ENCODE measurements around the gene TRAF3IP3. TPM values are rescaled to one million over a fixed set of nuclear protein-coding genes. Genes with fewer than 3 reads are reported as not detected.

TRAF3IP3 gene
- total RNA-seq, 1 donor from 2014 or later: 7.1 TPM

- Histone ChIP-seq H3K27ac (peak within 1 kb of the TSS; percentile 89), H3K4me1 (peaks cover 28% of the 10 kb centered on the region), H3K27me3 (no peaks in the 10 kb centered on the region), H3K4me3 (peak within 1 kb of the TSS; percentile 56 to 69), H3K36me3 (no peaks in the 10 kb centered on the region), H3K9me3 (no peaks in the 10 kb centered on the region)
- intact Hi-C loops (cut with DNase I): no loop called here
- DNase-seq (ENCODE audit: extremely low spot score in 2 of 2): peak in 1 of 2 donors; percentile 98
- TF ChIP-seq CTCF (IDR thresholded peaks at IDR 0.05): peak in 1 of 3 experiments; percentile 1
- TF ChIP-seq POLR2AphosphoS5 (IDR thresholded peaks at IDR 0.05; ENCODE audit: insufficient read depth in 1 of 2, low read depth in 1 of 2): peak; percentile 91 to 98
- peak in 1 of 2 donors; percentile 56 for TF ChIP-seq POLR2A (IDR thresholded peaks at IDR 0.05)
Observed at GRCh38 chr1:209784265-209785169, 28.7 kb downstream of the TRAF3IP3 start, which contains the start of gene C1orf74. C1orf74 (minus strand) TSS chr1:209784559; CDS start chr1:209783634, 925 bp downstream.

GRCh38 chr1:209785592-209785991 lies 29.7 kb downstream of the TRAF3IP3 start:
- Histone ChIP-seq H3K4me1 (peaks cover 28% of the 10 kb centered on the region), H3K4me3 (no peak overlapping the region), H3K27ac (peak overlapping the region; percentile 89), H3K36me3 (no peaks in the 10 kb centered on the region), H3K9me3 (no peaks in the 10 kb centered on the region), H3K27me3 (no peaks in the 10 kb centered on the region)
- TF ChIP-seq POLR2AphosphoS5 (IDR thresholded peaks at IDR 0.05; ENCODE audit: insufficient read depth in 1 of 2, low read depth in 1 of 2) (no peak), POLR2A (IDR thresholded peaks at IDR 0.05) (no peak), CTCF (IDR thresholded peaks at IDR 0.05) (no peak)
- intact Hi-C loops (cut with DNase I): no loop called here
- DNase-seq (ENCODE audit: extremely low spot score in 2 of 2): no peak

GRCh38 chr1:209786146-209786545 lies 30.3 kb downstream of the TRAF3IP3 start:
- no peaks in the 10 kb centered on the region for H3K36me3 ChIP-seq
- TF ChIP-seq POLR2AphosphoS5 (IDR thresholded peaks at IDR 0.05; ENCODE audit: insufficient read depth in 1 of 2, low read depth in 1 of 2): no peak
- TF ChIP-seq POLR2A (IDR thresholded peaks at IDR 0.05): no peak
- peaks cover 28% of the 10 kb centered on the region for H3K4me1 ChIP-seq
- no peaks in the 10 kb centered on the region for H3K27me3 ChIP-seq
- intact Hi-C loops (cut with DNase I): no loop called here
- H3K4me3 ChIP-seq: no peak overlapping the region
- no peak overlapping the region for H3K27ac ChIP-seq
- DNase-seq (ENCODE audit: extremely low spot score in 2 of 2): no peak
- no peaks in the 10 kb centered on the region for H3K9me3 ChIP-seq

DNA sequence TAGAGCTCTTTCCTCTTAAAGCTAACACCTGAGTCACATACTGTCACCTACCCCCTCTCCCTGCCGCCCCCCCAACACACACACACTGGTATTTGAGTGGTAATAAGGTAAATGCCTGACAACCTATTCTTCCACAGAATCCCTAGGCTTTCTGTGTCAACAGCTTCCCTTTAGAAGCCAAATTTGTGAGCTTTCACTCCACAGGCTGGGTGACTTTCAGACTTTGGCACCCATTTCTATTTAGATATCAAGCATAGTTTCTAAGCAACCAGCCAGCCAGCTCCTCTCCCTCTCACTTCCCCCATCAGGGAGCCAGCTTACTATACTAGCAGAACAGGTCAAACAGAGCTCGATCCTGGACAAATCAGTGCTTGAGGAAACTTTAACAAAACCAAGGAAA lies 31.7 kb downstream of the TRAF3IP3 start:
- Histone ChIP-seq H3K36me3 (no peaks in the 10 kb centered on the region), H3K27me3 (no peaks in the 10 kb centered on the region), H3K4me1 (peaks cover 28% of the 10 kb centered on the region), H3K9me3 (no peaks in the 10 kb centered on the region), H3K27ac (peak overlapping the region; percentile 33), H3K4me3 (no peak overlapping the region)
- no peak for DNase-seq (ENCODE audit: extremely low spot score in 2 of 2)
- intact Hi-C loops (cut with DNase I): no loop called here
- no peak for TF ChIP-seq POLR2A (IDR thresholded peaks at IDR 0.05)
- no peak for TF ChIP-seq POLR2AphosphoS5 (IDR thresholded peaks at IDR 0.05; ENCODE audit: insufficient read depth in 1 of 2, low read depth in 1 of 2)
- no peak for TF ChIP-seq CTCF (IDR thresholded peaks at IDR 0.05)

GRCh38 chr1:209789245-209789644 lies 33.4 kb downstream of the TRAF3IP3 start:
- no peak overlapping the region for H3K4me3 ChIP-seq
- TF ChIP-seq POLR2AphosphoS5 (IDR thresholded peaks at IDR 0.05; ENCODE audit: insufficient read depth in 1 of 2, low read depth in 1 of 2) (no peak), CTCF (IDR thresholded peaks at IDR 0.05) (no peak), POLR2A (IDR thresholded peaks at IDR 0.05) (no peak)
- peaks cover 0 to 1% of the 10 kb centered on the region in 2 donors for H3K36me3 ChIP-seq
- H3K4me1 ChIP-seq: peaks cover 19% of the 10 kb centered on the region
- no peak overlapping the region for H3K27ac ChIP-seq
- H3K27me3 ChIP-seq: no peaks in the 10 kb centered on the region
- DNase-seq (ENCODE audit: extremely low spot score in 2 of 2): no peak
- intact Hi-C loops (cut with DNase I): no loop called here
- H3K9me3 ChIP-seq: no peaks in the 10 kb centered on the region

All from vagina (tissue), 2 donors.